SK-N-DZ (cell line): ENCODE results near the gene C19orf85.
"Not testable (repeated sequence)": the region's sequence is repeated elsewhere in the genome, so short reads cannot be mapped to it uniquely, and the experiment has no call there.

Experiments used
- DNase-seq: peaks from one replicate; pipeline ENCODE4 v3.0.0-alpha.2; 2015; ENCODE audit warnings: low spot score

Gene C19orf85

GRCh38 chr19:55459551-55459949 is 5.0 kb downstream of the C19orf85 start:
- DNase-seq: no peak

- DNase-seq: no peak
These were observed 6.7 kb downstream of the C19orf85 start for GRCh38 chr19:55457683-55458457.

- DNase-seq: no peak
These were observed 8.2 kb downstream of the C19orf85 start for GRCh38 chr19:55456347-55456746.

DNA sequence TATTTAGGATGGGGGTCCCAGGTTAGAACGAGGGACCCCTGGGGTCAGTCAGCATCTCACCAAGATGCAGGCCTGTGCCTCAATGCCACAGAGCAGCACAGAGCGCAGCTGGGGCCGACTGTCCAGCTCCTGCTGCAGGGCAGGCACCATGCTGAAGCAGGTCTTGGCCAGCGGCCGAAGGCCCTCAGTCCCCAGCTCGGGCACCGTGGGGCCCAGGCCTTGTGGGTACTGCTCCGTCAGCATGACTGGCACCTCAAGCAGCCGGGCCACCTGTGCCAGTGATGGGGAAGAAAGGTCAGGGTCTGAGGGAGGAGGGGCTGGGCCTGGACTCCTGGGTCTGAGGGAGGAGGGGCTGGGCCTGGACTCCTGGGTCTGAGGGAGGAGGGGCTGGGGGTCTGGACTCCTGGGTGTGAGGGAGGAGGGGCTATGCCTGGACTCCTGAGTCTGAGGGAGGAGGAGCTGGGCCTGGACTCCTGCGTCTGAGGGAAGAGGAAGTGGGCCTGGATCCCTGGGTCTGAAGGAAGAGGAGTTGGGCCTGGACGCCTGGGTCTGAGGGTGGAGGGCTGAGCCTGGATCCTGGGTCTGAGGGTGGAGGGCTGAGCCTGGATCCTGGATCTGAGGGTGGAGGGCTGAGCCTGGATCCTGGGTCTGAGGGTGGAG is 8.8 kb downstream of the C19orf85 start:
- DNase-seq: no peak

- DNase-seq: peak; percentile 43
These were observed 9.7 kb downstream of the C19orf85 start for GRCh38 chr19:55454787-55455243.

GRCh38 chr19:55453511-55454260 is 10.9 kb downstream of the C19orf85 start:
- no peak for DNase-seq

- peak; percentile 89 for DNase-seq
These were observed 11.7 kb downstream of the C19orf85 start for GRCh38 chr19:55452749-55453346.

GRCh38 chr19:55451965-55452748 is 12.4 kb downstream of the C19orf85 start:
- DNase-seq: no peak

DNA sequence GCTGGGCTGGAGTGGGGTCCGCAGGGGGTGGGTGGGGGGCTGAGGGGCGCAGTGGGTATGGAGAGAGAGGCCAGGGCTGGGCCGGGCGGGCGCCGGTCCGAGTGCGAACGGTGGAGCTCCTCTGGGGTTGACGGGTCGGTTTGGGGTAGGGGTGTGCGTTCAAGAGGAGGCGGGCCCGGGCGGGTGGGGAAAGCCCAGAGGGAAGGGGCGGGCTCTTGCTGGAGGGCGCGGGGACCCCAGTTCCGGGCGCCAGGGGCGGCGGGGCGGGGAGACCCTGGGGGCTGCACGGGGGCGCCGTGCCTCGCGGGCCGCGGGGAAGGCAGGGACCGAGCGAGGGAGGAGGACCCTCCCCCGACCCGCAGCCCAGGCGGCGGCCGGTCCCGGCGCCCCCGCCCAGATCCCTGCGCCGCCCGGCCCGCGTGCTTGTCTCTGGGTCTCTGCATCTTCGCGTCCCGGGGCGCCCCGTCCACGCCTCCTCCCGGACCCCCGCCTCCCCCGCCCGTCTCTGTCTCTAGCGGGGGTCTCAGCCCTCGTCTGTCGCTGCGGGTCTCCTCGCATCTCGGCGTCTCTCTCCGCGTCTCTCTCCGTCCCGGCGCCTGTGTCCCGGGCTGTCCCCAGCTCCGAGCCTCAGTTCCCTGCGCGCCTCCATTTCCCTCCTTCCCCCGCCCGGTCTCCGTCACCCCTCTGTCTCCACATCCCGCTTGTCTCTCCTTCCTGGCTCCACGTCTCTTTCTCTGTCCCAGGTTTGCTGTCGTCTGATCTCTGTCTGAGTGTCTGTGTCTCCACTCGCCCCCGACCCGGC is 13.2 kb downstream of the C19orf85 start:
- no peak for DNase-seq

DNA sequence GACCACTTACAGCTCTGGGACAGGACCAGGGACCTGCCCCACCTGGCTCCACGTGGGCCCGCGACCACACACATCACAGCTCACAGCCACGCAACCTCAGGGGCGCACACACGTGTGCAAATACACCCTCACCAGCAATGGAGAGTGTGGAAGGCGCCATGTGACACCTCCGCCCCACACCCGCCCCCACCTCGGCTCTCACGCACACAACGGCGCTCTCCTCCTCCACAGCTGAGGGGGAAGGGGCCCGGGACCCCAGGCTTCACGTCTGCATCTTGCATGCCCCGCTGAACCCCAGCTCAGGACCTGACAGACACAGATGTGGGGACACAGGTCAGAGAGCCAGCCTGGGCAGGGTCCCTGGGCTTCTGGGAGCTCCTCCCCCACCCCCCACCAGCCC is 15.1 kb downstream of the C19orf85 start:
- DNase-seq: no peak

GRCh38 chr19:55448175-55448490 is 16.4 kb downstream of the C19orf85 start:
- DNase-seq: not testable (repeated sequence)

DNA sequence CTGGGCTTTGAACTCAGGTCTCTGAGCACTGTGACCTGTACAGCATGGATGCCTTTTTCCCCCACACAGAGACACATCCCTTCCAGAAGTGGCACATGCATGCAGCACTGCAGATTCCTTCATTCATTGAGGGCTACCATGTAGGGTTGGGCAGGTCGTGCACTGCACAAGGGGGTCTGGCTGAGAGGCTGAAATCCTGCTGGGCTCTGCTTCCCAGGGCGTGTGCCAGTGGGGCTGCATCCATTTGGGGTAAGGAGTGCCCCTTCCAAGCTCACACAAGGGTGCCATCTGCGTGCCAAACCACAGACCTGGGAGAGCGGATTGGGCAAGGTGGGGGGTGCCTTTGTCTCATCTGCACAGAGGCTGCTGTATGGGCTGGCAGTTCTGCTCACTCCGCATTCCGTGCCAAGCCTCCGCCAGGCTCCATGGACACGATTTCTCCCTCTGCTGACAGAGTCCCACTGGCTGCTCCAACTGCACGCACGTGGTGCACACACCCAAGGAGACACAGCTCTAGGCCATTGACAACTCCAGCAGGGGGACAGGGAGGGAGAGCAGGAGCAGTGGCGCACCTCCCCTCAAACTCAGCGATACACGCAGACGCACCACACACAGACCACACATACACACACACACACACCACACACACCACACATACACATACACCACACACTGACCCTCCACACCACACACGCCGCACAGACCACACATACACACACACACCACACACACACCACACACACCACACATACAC is 17.0 kb downstream of the C19orf85 start:
- DNase-seq: peak; percentile 51

DNA sequence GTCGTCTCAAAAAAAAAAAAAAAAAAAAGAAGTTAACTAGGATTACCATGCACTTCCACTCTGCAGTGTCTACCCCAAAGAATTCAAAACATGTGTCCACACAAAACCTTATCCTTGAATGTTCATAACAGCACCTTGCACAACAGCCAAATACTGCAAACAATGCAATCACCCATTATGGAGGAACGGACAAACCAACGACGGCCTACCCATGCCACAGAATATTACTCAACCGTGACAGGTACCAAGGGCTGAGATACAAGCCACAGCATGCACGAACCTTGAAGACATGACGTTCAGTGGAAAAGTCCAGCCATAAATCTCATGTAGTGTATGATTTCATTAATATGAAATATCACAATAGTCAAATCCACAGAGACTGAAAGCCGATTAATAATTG is 18.5 kb downstream of the C19orf85 start:
- DNase-seq: no peak

- no peak for DNase-seq
These were observed 19.9 kb downstream of the C19orf85 start for GRCh38 chr19:55444646-55445045.

- no peak for DNase-seq
These were observed 20.6 kb downstream of the C19orf85 start for GRCh38 chr19:55443824-55444480.

DNA sequence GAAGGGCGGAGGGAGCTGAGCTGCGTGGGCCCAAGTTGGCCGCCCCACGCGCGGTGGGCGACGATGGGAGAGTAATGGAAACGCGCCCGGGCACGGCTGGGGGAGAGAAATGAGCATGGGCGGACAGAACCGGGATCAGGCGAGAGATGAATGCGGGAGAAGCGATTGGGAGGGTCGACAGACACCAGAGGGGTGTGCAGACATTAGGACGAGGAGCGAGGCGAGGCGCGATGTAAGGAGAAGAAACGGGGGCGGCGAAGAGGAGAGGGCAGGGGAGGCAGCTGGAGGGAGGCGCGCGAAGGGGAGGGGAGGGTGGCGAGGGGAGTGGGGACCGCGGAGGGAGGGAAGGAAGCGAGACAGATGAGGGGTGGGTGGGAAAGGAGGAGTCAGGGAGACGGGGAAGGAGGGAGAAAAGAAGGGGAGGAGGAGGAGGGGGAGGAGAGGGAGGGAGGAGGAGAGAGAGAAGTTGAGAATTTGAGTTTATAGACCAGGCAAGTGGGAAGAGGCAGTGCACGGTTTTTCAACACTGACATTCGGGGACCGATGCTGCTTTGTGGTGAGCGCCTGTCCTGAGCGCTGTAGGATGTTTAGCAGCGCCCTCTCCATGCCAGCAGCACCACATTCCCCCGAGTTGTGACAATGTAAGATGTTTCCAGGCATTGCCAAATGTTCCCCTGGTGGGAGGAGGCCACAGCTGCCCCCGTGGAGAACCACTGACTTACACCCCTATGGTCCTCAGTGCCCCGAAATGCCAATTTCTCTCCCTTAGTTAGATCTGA is 21.3 kb downstream of the C19orf85 start, which contains the start of gene SHISA7:
SHISA7 (minus strand) TSS at position 256 of the 779 bp plus-strand sequence. CDS start 437 bp downstream, outside the sequence.
- no peak for DNase-seq

- DNase-seq: no peak
These were observed 22.1 kb downstream of the C19orf85 start for GRCh38 chr19:55442372-55442961.
